Ishikawa (cell line): ENCODE data around the gene SULT4A1.

Experiments
- CEBPB ChIP-seq: IDR thresholded peaks from 2 replicates; pipeline ENCODE4 v1.6.1; 2012
- CREB1 ChIP-seq: IDR thresholded peaks from 2 replicates; pipeline ENCODE4 v1.6.1; 2012; ENCODE audit warnings: low read depth
- EP300 ChIP-seq: IDR thresholded peaks from 2 replicates; pipeline ENCODE4 v1.6.1; 2012; ENCODE audit warnings: borderline replicate concordance
- FOXM1 ChIP-seq: IDR thresholded peaks from 2 replicates; pipeline ENCODE4 v1.6.1; 2012; ENCODE audit warnings: low read depth, borderline replicate concordance
- MAX ChIP-seq: IDR thresholded peaks from 2 replicates; pipeline ENCODE4 v1.6.1; 2012
- NFIC ChIP-seq: IDR thresholded peaks from 2 replicates; pipeline ENCODE4 v1.6.1; 2012
- RAD21 ChIP-seq: IDR thresholded peaks from 2 replicates; pipeline ENCODE4 v1.6.1; 2012; ENCODE audit warnings: low read depth
- REST ChIP-seq: IDR thresholded peaks from 2 replicates; pipeline ENCODE4 v1.6.1; 2012; ENCODE audit warnings: low read depth, mild to moderate bottlenecking
- TAF1 ChIP-seq: IDR thresholded peaks from 2 replicates; pipeline ENCODE4 v1.6.1; 2012; ENCODE audit warnings: low read depth, mild to moderate bottlenecking
- TCF12 ChIP-seq: IDR thresholded peaks from 2 replicates; pipeline ENCODE4 v1.6.1; 2012; ENCODE audit warnings: low read depth
- TEAD4 ChIP-seq: IDR thresholded peaks from 2 replicates; pipeline ENCODE4 v1.6.1; 2012
- YY1 ChIP-seq: IDR thresholded peaks from 2 replicates; pipeline ENCODE4 v1.6.1; 2012; ENCODE audit warnings: low read depth
- ZBTB7A ChIP-seq: IDR thresholded peaks from 2 replicates; pipeline ENCODE4 v1.6.1; 2012; ENCODE audit warnings: low read depth

GRCh38 chr22:43891360-43892182, 29.3 kb upstream of the SULT4A1 start, which contains the start of gene PNPLA5:
- no peak for TF ChIP-seq CREB1
- no peak for TF ChIP-seq RAD21
- TF ChIP-seq EP300, result no peak
- TF ChIP-seq REST, result no peak
- TF ChIP-seq NFIC, result no peak
- no peak for TF ChIP-seq CEBPB
- no peak for TF ChIP-seq TCF12
- no peak for TF ChIP-seq YY1
- TF ChIP-seq TAF1, result no peak
- no peak for TF ChIP-seq TEAD4
- TF ChIP-seq FOXM1, result no peak
- TF ChIP-seq MAX, result no peak
- TF ChIP-seq ZBTB7A, result no peak
